ENCODE measurements around the gene AMDHD2. TPM values are rescaled to one million over a fixed set of nuclear protein-coding genes. Genes with fewer than 3 reads are reported as not detected.
A peak's percentile ranks its signal among the peaks of the same experiment; 100 is the strongest.

AMDHD2 gene
- total RNA-seq, 1 donor from 2014 or later = 9.3 TPM

- intact Hi-C loops (cut with micrococcal nuclease) = no loop called here
- peaks cover 51% of the 10 kb centered on the region for H3K4me1 ChIP-seq
- peaks cover 41% of the 10 kb centered on the region for H3K36me3 ChIP-seq
- DNase-seq = no peak
- no peak for TF ChIP-seq CTCF (IDR thresholded peaks at IDR 0.05; ENCODE audit: borderline replicate concordance)
- H3K4me3 ChIP-seq = peak overlapping the region; percentile 77
- H3K9me3 ChIP-seq (replicated peaks) = no peaks in the 10 kb centered on the region
- H3K27ac ChIP-seq (replicated peaks) = peak overlapping the region; percentile 88
- H3K27me3 ChIP-seq (ENCODE audit: low read depth) = no peaks in the 10 kb centered on the region
Measured at GRCh38 chr16:2520784-2521531, 787 bp downstream of the AMDHD2 start.

- no peak for DNase-seq
- intact Hi-C loops (cut with micrococcal nuclease) = no loop called here
- no peak overlapping the region for H3K4me3 ChIP-seq
- H3K27ac ChIP-seq (replicated peaks) = no peak overlapping the region
- TF ChIP-seq CTCF (IDR thresholded peaks at IDR 0.05; ENCODE audit: borderline replicate concordance) = no peak
- H3K9me3 ChIP-seq (replicated peaks) = no peaks in the 10 kb centered on the region
- peaks cover 60% of the 10 kb centered on the region for H3K36me3 ChIP-seq
- peaks cover 22% of the 10 kb centered on the region for H3K4me1 ChIP-seq
- no peaks in the 10 kb centered on the region for H3K27me3 ChIP-seq (ENCODE audit: low read depth)
Measured at GRCh38 chr16:2523801-2524231, 3.6 kb downstream of the AMDHD2 start.

GRCh38 chr16:2524339-2524938 lies 4.3 kb downstream of the AMDHD2 start:
- Histone ChIP-seq H3K27ac (replicated peaks) (no peak overlapping the region), H3K27me3 (ENCODE audit: low read depth) (no peaks in the 10 kb centered on the region), H3K36me3 (peaks cover 65% of the 10 kb centered on the region), H3K9me3 (replicated peaks) (no peaks in the 10 kb centered on the region), H3K4me1 (peaks cover 16% of the 10 kb centered on the region), H3K4me3 (no peak overlapping the region)
- TF ChIP-seq CTCF (IDR thresholded peaks at IDR 0.05; ENCODE audit: borderline replicate concordance) = no peak
- intact Hi-C loops (cut with micrococcal nuclease) = no loop called here
- no peak for DNase-seq

GRCh38 chr16:2526135-2526534 lies 6.0 kb downstream of the AMDHD2 start:
- peaks cover 67% of the 10 kb centered on the region for H3K36me3 ChIP-seq
- no peak overlapping the region for H3K27ac ChIP-seq (replicated peaks)
- intact Hi-C loops (cut with micrococcal nuclease) = no loop called here
- no peaks in the 10 kb centered on the region for H3K27me3 ChIP-seq (ENCODE audit: low read depth)
- no peak overlapping the region for H3K4me3 ChIP-seq
- no peak for TF ChIP-seq CTCF (IDR thresholded peaks at IDR 0.05; ENCODE audit: borderline replicate concordance)
- H3K4me1 ChIP-seq = peaks cover 7% of the 10 kb centered on the region
- no peaks in the 10 kb centered on the region for H3K9me3 ChIP-seq (replicated peaks)
- DNase-seq = no peak

GRCh38 chr16:2527071-2527783 lies 7.1 kb downstream of the AMDHD2 start:
- Histone ChIP-seq H3K27ac (replicated peaks) (no peak overlapping the region), H3K4me1 (peaks cover 10% of the 10 kb centered on the region), H3K9me3 (replicated peaks) (no peaks in the 10 kb centered on the region), H3K36me3 (peaks cover 61% of the 10 kb centered on the region), H3K4me3 (no peak overlapping the region), H3K27me3 (ENCODE audit: low read depth) (no peaks in the 10 kb centered on the region)
- intact Hi-C loops (cut with micrococcal nuclease) = no loop called here
- DNase-seq = no peak
- TF ChIP-seq CTCF (IDR thresholded peaks at IDR 0.05; ENCODE audit: borderline replicate concordance) = no peak

All from left ventricle myocardium inferior (tissue), 1 donor.